H1 (cell line): Measurements from ENCODE around the gene DET1.

Experiments used
- ATF3 ChIP-seq: IDR thresholded peaks from 2 replicates; pipeline ENCODE4 v1.6.1; 2011; ENCODE audit warnings: low read depth, mild to moderate bottlenecking, low read length; ENCODE audit not compliant: insufficient read depth
- CTCF ChIP-seq, 3 experiments: IDR thresholded peaks; 1 replicate in 2 of 3; 2 replicates in 1 of 3; pipeline versions ENCODE4 v1.5.1 to v1.6.1; 2011; ENCODE audit warnings: low read length in 3 of 3, mild to moderate bottlenecking in 3 of 3, inconsistent platforms in 2 of 3, low read depth in 1 of 3, moderate library complexity in 1 of 3; ENCODE audit not compliant: insufficient read depth in 1 of 3; ENCODE audit errors: control extremely low read depth in 1 of 3
- FOSL1 ChIP-seq: IDR thresholded peaks from 2 replicates; pipeline ENCODE4 v1.6.1; 2011; ENCODE audit warnings: mild to moderate bottlenecking, low read depth, low read length, moderate library complexity; ENCODE audit not compliant: insufficient read depth
- GTF2F1 ChIP-seq: IDR thresholded peaks from 2 replicates; pipeline ENCODE4 v1.6.1; 2012; ENCODE audit warnings: low read depth, low read length, improper control_type of control experiment, borderline replicate concordance
- POLR2A ChIP-seq, 2 experiments: IDR thresholded peaks; 1 replicate in 1 of 2; 2 replicates in 1 of 2; pipeline ENCODE4 v1.6.1; 2011; ENCODE audit warnings: low read depth in 2 of 2, low read length in 2 of 2, mild to moderate bottlenecking in 2 of 2; ENCODE audit errors: control extremely low read depth in 1 of 2

- TF ChIP-seq POLR2A (IDR thresholded peaks at IDR 0.05; ENCODE audit: control extremely low read depth in 1 of 2, low read depth in 2 of 2, low read length in 2 of 2) = no peak
- TF ChIP-seq CTCF (IDR thresholded peaks at IDR 0.05; ENCODE audit: control extremely low read depth in 1 of 3, insufficient read depth in 1 of 3, low read depth in 1 of 3, low read length in 3 of 3) = no peak
- no peak for TF ChIP-seq GTF2F1
- no peak for TF ChIP-seq ATF3
- no peak for TF ChIP-seq FOSL1
Observed at GRCh38 chr15:88537591-88538317, 8.7 kb downstream of the DET1 start.
